ENCODE data around the gene RNFT2. TPM values are rescaled to one million over a fixed set of nuclear protein-coding genes. Genes with fewer than 3 reads are reported as not detected.
A peak's percentile ranks its signal among the peaks of the same experiment; 100 is the strongest.
"Not testable (repeated sequence)": the region's sequence is repeated elsewhere in the genome, so short reads cannot be mapped to it uniquely, and the experiment has no call there.

Gene RNFT2
- total RNA-seq, 6 experiments from 2014 or later = 0.09 to 2.1 (median 0.75) TPM

GRCh38 chr12:116784238-116784612 lies 46.1 kb downstream of the RNFT2 start:
- TF ChIP-seq CTCF (IDR thresholded peaks at IDR 0.05) (no peak), POLR2A (IDR thresholded peaks at IDR 0.05) (no peak)
- Histone ChIP-seq H3K36me3 (no peaks in the 10 kb centered on the region), H3K4me3 (no peak overlapping the region), H3K9me3 (no peaks in the 10 kb centered on the region), H3K27me3 (no peaks in the 10 kb centered on the region), H3K27ac (no peak overlapping the region), H3K4me1 (no peaks in the 10 kb centered on the region)
- 100% methylated on average over 1 of the region's 7 CpGs for WGBS (ENCODE audit: insufficient coverage, low coverage, low lambda C conversion rate, missing lambda C conversion rate)
- DNase-seq (no peak), ATAC-seq (no peak)
- intact Hi-C loops (cut with DNase I) = no loop called here

- H3K4me3 ChIP-seq; H3K36me3 ChIP-seq; DNase-seq; H3K27me3 ChIP-seq; H3K4me1 ChIP-seq; ATAC-seq; intact Hi-C loops (cut with DNase I); H3K9me3 ChIP-seq; H3K27ac ChIP-seq: not testable (repeated sequence)
Measured at GRCh38 chr12:116789562-116789961, 51.4 kb downstream of the RNFT2 start.

DNA sequence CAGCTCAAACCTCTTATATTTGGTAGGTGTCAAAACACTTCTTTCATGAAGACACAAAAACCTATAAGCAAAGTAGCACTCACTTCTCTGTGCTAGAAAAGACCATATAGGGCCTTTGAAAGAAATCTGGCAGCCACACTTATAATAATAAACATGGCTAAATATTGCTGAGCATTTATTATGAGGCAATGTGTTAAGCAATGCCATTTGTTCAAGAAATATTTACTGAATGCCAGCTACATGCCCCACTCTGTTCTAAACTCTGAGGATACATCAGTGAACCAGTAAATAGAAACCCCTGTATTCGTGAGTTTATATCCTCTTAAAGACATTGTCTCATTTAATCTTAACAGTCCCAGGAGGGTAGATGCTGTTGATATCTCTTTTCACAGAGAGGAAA lies 52.0 kb downstream of the RNFT2 start:
- intact Hi-C loops (cut with DNase I) = no loop called here
- ATAC-seq (no peak), DNase-seq (no peak)
- TF ChIP-seq POLR2A (IDR thresholded peaks at IDR 0.05) = no peak
- no peak for TF ChIP-seq CTCF (IDR thresholded peaks at IDR 0.05)
- WGBS (ENCODE audit: insufficient coverage, low coverage, low lambda C conversion rate, missing lambda C conversion rate) = 50% methylated on average over 1 of the region's 1 CpG
- H3K4me1 ChIP-seq = no peaks in the 10 kb centered on the region
- H3K4me3 ChIP-seq = no peak overlapping the region
- H3K36me3 ChIP-seq = no peaks in the 10 kb centered on the region
- H3K27me3 ChIP-seq = no peaks in the 10 kb centered on the region
- H3K27ac ChIP-seq = no peak overlapping the region
- no peaks in the 10 kb centered on the region for H3K9me3 ChIP-seq

GRCh38 chr12:116792403-116792802 lies 54.3 kb downstream of the RNFT2 start:
- Histone ChIP-seq H3K4me1 (no peaks in the 10 kb centered on the region), H3K27me3 (no peaks in the 10 kb centered on the region), H3K27ac (no peak overlapping the region), H3K9me3 (no peaks in the 10 kb centered on the region), H3K4me3 (no peak overlapping the region), H3K36me3 (no peaks in the 10 kb centered on the region)
- ATAC-seq (no peak), DNase-seq (no peak)
- intact Hi-C loops (cut with DNase I) = no loop called here
- WGBS (ENCODE audit: insufficient coverage, low coverage, low lambda C conversion rate, missing lambda C conversion rate) = 62% methylated on average over 9 of the region's 10 CpGs
- TF ChIP-seq POLR2A (IDR thresholded peaks at IDR 0.05) (no peak), CTCF (IDR thresholded peaks at IDR 0.05) (no peak)

DNA sequence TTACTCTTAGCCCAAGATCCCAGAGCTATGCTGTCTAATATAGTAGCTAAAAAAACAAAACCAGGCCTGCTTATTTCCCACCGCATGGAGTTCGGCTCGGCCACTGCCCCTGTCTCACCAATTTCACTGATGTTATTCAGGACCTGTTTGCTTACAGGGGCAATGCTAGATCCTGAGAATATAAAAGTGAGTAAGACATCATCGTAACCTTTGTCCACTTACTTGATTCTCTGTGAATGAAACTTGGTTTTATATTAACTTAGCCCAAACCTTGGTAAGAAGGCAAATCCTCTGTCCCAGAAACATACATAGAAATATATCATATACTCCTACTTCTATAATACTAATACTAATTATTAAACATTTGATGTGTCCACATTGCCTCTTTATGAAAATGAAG lies 56.6 kb downstream of the RNFT2 start:
- WGBS (ENCODE audit: insufficient coverage, low coverage, low lambda C conversion rate, missing lambda C conversion rate) = 69% methylated on average over 4 of the region's 4 CpGs
- H3K27me3 ChIP-seq = no peaks in the 10 kb centered on the region
- intact Hi-C loops (cut with DNase I) = no loop called here
- DNase-seq (no peak), ATAC-seq (peak in 2 of 4 donors; percentile 21 to 34)
- no peak overlapping the region for H3K4me3 ChIP-seq
- H3K4me1 ChIP-seq = no peaks in the 10 kb centered on the region
- no peak overlapping the region for H3K27ac ChIP-seq
- no peaks in the 10 kb centered on the region for H3K36me3 ChIP-seq
- no peaks in the 10 kb centered on the region for H3K9me3 ChIP-seq
- TF ChIP-seq POLR2A (IDR thresholded peaks at IDR 0.05) (no peak), CTCF (IDR thresholded peaks at IDR 0.05) (no peak)
